HL-60 (cell line): Measurements from ENCODE around the gene VSX1.

ENCODE experiments used
- GABPA ChIP-seq: IDR thresholded peaks from 2 replicates; pipeline ENCODE4 v1.6.1; 2012; ENCODE audit warnings: low read depth
- TF ChIP-seq, protein P1 (sequence below): IDR thresholded peaks from one replicate; pipeline ENCODE4 v1.5.1; 2011; ENCODE audit warnings: low read length, control low read depth, inconsistent platforms; ENCODE audit not compliant: insufficient read depth

DNA sequence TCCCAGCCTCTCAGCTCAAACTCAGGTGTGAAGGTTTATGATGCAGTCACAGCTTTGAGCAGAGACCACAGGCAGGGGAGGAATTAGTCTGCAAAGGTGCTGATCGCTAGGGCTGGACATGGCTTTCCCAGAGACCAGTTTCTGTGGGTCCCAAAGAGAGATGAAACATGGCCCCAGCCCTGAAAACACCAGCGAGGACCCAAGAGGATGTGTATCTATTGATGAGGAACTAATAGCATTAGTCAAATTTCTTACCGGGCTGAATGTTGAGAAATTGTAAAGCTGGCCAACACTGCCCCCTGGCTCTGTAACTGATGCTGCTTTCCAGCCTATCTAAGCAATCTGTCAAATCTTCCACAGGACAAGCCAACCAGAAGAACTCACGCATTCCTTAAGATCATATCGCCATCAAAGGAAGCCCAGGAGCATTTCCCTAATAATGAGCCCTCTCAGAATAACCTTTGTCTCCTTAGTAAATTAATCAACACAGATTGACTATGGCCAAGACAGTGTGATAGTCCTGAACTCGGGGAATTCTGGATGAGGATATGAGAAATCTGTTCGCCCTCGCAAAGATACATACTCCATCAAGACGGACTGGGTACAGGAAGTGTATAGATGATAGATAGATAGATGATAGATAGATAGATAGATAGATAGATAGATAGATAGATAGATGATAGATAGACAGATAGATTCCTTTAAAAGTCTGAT, 16.2 kb downstream of the VSX1 start:
- TF ChIP-seq, protein P1, sequence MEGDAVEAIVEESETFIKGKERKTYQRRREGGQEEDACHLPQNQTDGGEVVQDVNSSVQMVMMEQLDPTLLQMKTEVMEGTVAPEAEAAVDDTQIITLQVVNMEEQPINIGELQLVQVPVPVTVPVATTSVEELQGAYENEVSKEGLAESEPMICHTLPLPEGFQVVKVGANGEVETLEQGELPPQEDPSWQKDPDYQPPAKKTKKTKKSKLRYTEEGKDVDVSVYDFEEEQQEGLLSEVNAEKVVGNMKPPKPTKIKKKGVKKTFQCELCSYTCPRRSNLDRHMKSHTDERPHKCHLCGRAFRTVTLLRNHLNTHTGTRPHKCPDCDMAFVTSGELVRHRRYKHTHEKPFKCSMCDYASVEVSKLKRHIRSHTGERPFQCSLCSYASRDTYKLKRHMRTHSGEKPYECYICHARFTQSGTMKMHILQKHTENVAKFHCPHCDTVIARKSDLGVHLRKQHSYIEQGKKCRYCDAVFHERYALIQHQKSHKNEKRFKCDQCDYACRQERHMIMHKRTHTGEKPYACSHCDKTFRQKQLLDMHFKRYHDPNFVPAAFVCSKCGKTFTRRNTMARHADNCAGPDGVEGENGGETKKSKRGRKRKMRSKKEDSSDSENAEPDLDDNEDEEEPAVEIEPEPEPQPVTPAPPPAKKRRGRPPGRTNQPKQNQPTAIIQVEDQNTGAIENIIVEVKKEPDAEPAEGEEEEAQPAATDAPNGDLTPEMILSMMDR = peak; percentile 75
- no peak for TF ChIP-seq GABPA
